HEK293 (cell line): ENCODE measurements around the gene CACNG6.

Source experiments
- CTCF ChIA-PET: fragments of 350-600 bp; formaldehyde crosslinking; extraction: SDS; loops from one replicate; lab custom pipeline; 2021; ENCODE audit warnings: antibody characterized with exemption; lab: Yijun Ruan, JAX
- POLR2A ChIA-PET: fragments of 300-600 bp; formaldehyde crosslinking; extraction: SDS; loops from one replicate; lab custom pipeline; 2020; ENCODE audit warnings: antibody characterized with exemption, inconsistent platforms; lab: Yijun Ruan, JAX
- H3K27ac ChIP-seq: fragments of 200-500 bp; sonication (Bioruptor generic); 2 replicates; pipeline ENCODE4 v1.5.1; 2014; ENCODE audit warnings: low read depth, low read length, control low read depth, inconsistent platforms; ENCODE audit errors: extremely low read depth
- H3K36me3 ChIP-seq, 2 experiments: fragments of 200-500 bp in 1 of 2; sonication (Bioruptor generic) in 1 of 2; 1 replicate in 1 of 2; 2 replicates in 1 of 2; pipeline ENCODE4 v1.5.1; 2014 to 2017; ENCODE audit warnings: inconsistent platforms in 2 of 2, low read length in 2 of 2; ENCODE audit not compliant: control insufficient read depth in 2 of 2, insufficient read depth in 1 of 2
- H3K4me1 ChIP-seq: fragments of 200-500 bp; sonication (Bioruptor generic); 2 replicates; pipeline ENCODE4 v1.5.1; 2014; ENCODE audit warnings: mild to moderate bottlenecking, low read length, inconsistent platforms; ENCODE audit not compliant: control insufficient read depth, insufficient read depth
- H3K4me3 ChIP-seq: 2 replicates; pipeline ENCODE4 v1.5.1; 2011; ENCODE audit warnings: low read depth, mild to moderate bottlenecking, control low read depth, low read length, moderate library complexity
- H3K9me3 ChIP-seq: fragments of 200-500 bp; sonication (Bioruptor generic); 2 replicates; pipeline ENCODE4 v1.5.1; 2014; ENCODE audit warnings: low read depth, low read length, inconsistent platforms; ENCODE audit not compliant: control insufficient read depth, insufficient read depth
- EGR2 ChIP-seq: fragments of 450-650 bp; formaldehyde crosslinking; IDR thresholded peaks from 2 replicates; pipeline ENCODE4 v1.5.1; 2016; ENCODE audit warnings: low read depth, missing biosample characterization, missing genetic modification characterization
- HOXA7 ChIP-seq: sonication (generic); formaldehyde crosslinking; IDR thresholded peaks from 2 replicates; pipeline ENCODE4 v1.8.1; 2022; ENCODE audit warnings: missing genetic modification reagents, borderline replicate concordance
- TSHZ1 ChIP-seq: fragments of 450-650 bp; formaldehyde crosslinking; IDR thresholded peaks from 2 replicates; pipeline ENCODE4 v1.5.1; 2016; ENCODE audit warnings: missing biosample characterization, missing genetic modification characterization, borderline replicate concordance
- ZBTB17 ChIP-seq: fragments of 450-650 bp; formaldehyde crosslinking; IDR thresholded peaks from 2 replicates; pipeline ENCODE4 v1.5.1; 2016; ENCODE audit warnings: missing biosample characterization, missing genetic modification characterization
- ZBTB49 ChIP-seq: fragments of 450-650 bp; formaldehyde crosslinking; IDR thresholded peaks from 2 replicates; pipeline ENCODE4 v1.5.1; 2016; ENCODE audit warnings: missing biosample characterization, missing genetic modification characterization, low read depth
- ZFP41 ChIP-seq: fragments of 450-650 bp; formaldehyde crosslinking; IDR thresholded peaks from 2 replicates; pipeline ENCODE4 v1.5.1; 2016; ENCODE audit warnings: missing biosample characterization, missing genetic modification characterization, borderline replicate concordance
- ZFP69B ChIP-seq: fragments of 450-650 bp; formaldehyde crosslinking; IDR thresholded peaks from 2 replicates; pipeline ENCODE4 v1.5.1; 2016; ENCODE audit warnings: missing biosample characterization, missing genetic modification characterization
- ZIC2 ChIP-seq: fragments of 450-650 bp; formaldehyde crosslinking; IDR thresholded peaks from 2 replicates; pipeline ENCODE4 v1.5.1; 2016; ENCODE audit warnings: missing biosample characterization, missing genetic modification characterization
- ZNF114 ChIP-seq: fragments of 450-650 bp; formaldehyde crosslinking; IDR thresholded peaks from 2 replicates; pipeline ENCODE4 v1.5.0; 2017; ENCODE audit warnings: missing biosample characterization, missing genetic modification characterization
- ZNF121 ChIP-seq: fragments of 450-650 bp; formaldehyde crosslinking; IDR thresholded peaks from 2 replicates; pipeline ENCODE4 v1.5.1; 2016; ENCODE audit warnings: missing biosample characterization, missing genetic modification characterization
- ZNF174 ChIP-seq: fragments of 450-650 bp; formaldehyde crosslinking; IDR thresholded peaks from 2 replicates; pipeline ENCODE4 v1.5.0; 2017; ENCODE audit warnings: missing biosample characterization, mild to moderate bottlenecking, missing genetic modification characterization
- ZNF221 ChIP-seq: fragments of 450-650 bp; formaldehyde crosslinking; IDR thresholded peaks from 2 replicates; pipeline ENCODE4 v1.5.1; 2017; ENCODE audit warnings: missing biosample characterization, missing genetic modification characterization, borderline replicate concordance
- ZNF335 ChIP-seq: fragments of 450-650 bp; formaldehyde crosslinking; conservative IDR thresholded peaks from 2 replicates; pipeline ENCODE4 v1.5.1; 2016; ENCODE audit warnings: missing biosample characterization, missing genetic modification characterization
- ZNF544 ChIP-seq: fragments of 450-650 bp; formaldehyde crosslinking; IDR thresholded peaks from 2 replicates; pipeline ENCODE4 v1.5.0; 2017; ENCODE audit warnings: missing biosample characterization, missing genetic modification characterization
- ZNF555 ChIP-seq: fragments of 450-650 bp; formaldehyde crosslinking; conservative IDR thresholded peaks from 2 replicates; pipeline ENCODE4 v1.5.1; 2017; ENCODE audit warnings: missing biosample characterization, mild to moderate bottlenecking, missing genetic modification characterization, inconsistent platforms
- ZNF596 ChIP-seq: fragments of 450-650 bp; IDR thresholded peaks from 2 replicates; pipeline ENCODE4 v1.5.0; 2018; ENCODE audit warnings: missing biosample characterization, mild to moderate bottlenecking, missing genetic modification characterization, moderate library complexity
- ZNF660 ChIP-seq: fragments of 450-650 bp; IDR thresholded peaks from 2 replicates; pipeline ENCODE4 v1.5.1; 2018; ENCODE audit warnings: missing biosample characterization, mild to moderate bottlenecking, missing genetic modification characterization
- ZNF664 ChIP-seq: fragments of 450-650 bp; formaldehyde crosslinking; IDR thresholded peaks from 2 replicates; pipeline ENCODE4 v1.5.1; 2016; ENCODE audit warnings: missing biosample characterization, missing genetic modification characterization
- ZNF701 ChIP-seq: fragments of 450-650 bp; formaldehyde crosslinking; IDR thresholded peaks from 2 replicates; pipeline ENCODE4 v1.5.1; 2016; ENCODE audit warnings: missing biosample characterization, missing genetic modification characterization
- ZXDB ChIP-seq: fragments of 450-650 bp; formaldehyde crosslinking; IDR thresholded peaks from 2 replicates; pipeline ENCODE4 v1.5.1; 2016; ENCODE audit warnings: missing biosample characterization, missing genetic modification characterization
- TF ChIP-seq, protein P1 (sequence below): fragments of 450-650 bp; formaldehyde crosslinking; IDR thresholded peaks from 2 replicates; pipeline ENCODE4 v1.5.1; 2016; ENCODE audit warnings: missing biosample characterization, missing genetic modification characterization, low read depth
- TF ChIP-seq, protein P2 (sequence below): fragments of 450-650 bp; formaldehyde crosslinking; IDR thresholded peaks from 2 replicates; pipeline ENCODE4; 2016; ENCODE audit warnings: missing biosample characterization, missing genetic modification characterization

The CACNG6 gene

DNA sequence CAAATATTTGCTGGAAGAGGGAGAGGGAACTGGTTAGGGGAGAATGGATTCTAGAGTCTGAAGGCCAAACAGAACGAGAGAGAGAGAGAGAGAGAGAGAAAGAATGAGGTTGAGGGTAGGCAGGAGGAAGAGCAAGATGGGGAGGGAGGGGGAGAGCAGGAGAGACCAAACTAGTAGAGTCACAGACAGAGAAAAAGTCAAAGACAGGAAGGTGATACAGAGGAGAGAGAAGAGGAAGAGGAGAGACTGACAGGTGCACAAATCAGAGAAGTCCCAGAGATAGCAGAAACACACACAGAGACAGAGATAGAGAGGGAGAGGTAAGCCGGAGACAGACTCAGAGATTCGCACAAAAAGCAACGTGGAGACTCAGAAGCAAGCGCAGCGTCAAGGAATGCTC, 5.6 kb upstream of the CACNG6 start:
- no peaks in the 10 kb centered on the region for H3K9me3 ChIP-seq
- POLR2A ChIA-PET: no interaction called here
- 0 out of 2 replicates have a peak, but pooled peaks cover 3% of the 10 kb centered on the region for H3K4me1 ChIP-seq
- TF ChIP-seq ZNF555 (no peak), TSHZ1 (tag by site-specific recombination) (no peak), ZNF114 (tag by site-specific recombination) (no peak), ZXDB (tag by site-specific recombination) (no peak), EGR2 (no peak), ZIC2 (no peak), ZBTB17 (tag by site-specific recombination) (peak; percentile 55; the same call in 1 of the 2 replicates), HOXA7 (CRISPR knock-in tag) (no peak), ZFP69B (tag by site-specific recombination) (no peak), ZNF335 (no peak), ZNF596 (peak; percentile 85), ZBTB49 (tag by site-specific recombination) (no peak)
- TF ChIP-seq, protein P1, sequence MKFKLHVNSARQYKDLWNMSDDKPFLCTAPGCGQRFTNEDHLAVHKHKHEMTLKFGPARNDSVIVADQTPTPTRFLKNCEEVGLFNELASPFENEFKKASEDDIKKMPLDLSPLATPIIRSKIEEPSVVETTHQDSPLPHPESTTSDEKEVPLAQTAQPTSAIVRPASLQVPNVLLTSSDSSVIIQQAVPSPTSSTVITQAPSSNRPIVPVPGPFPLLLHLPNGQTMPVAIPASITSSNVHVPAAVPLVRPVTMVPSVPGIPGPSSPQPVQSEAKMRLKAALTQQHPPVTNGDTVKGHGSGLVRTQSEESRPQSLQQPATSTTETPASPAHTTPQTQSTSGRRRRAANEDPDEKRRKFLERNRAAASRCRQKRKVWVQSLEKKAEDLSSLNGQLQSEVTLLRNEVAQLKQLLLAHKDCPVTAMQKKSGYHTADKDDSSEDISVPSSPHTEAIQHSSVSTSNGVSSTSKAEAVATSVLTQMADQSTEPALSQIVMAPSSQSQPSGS (tag by site-specific recombination): no peak
- TF ChIP-seq, protein P2, sequence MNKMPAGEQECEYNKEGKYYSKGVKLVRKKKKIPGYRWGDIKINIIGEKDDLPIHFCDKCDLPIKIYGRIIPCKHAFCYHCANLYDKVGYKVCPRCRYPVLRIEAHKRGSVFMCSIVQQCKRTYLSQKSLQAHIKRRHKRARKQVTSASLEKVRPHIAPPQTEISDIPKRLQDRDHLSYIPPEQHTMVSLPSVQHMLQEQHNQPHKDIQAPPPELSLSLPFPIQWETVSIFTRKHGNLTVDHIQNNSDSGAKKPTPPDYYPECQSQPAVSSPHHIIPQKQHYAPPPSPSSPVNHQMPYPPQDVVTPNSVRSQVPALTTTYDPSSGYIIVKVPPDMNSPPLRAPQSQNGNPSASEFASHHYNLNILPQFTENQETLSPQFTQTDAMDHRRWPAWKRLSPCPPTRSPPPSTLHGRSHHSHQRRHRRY (tag by site-specific recombination): no peak
- TF ChIP-seq, all 188 proteins: peak for 2
- Histone ChIP-seq H3K27ac (no peak overlapping the region), H3K4me3 (no peak overlapping the region), H3K36me3 (no peaks in the 10 kb centered on the region)
- CTCF ChIA-PET: no interaction called here

DNA sequence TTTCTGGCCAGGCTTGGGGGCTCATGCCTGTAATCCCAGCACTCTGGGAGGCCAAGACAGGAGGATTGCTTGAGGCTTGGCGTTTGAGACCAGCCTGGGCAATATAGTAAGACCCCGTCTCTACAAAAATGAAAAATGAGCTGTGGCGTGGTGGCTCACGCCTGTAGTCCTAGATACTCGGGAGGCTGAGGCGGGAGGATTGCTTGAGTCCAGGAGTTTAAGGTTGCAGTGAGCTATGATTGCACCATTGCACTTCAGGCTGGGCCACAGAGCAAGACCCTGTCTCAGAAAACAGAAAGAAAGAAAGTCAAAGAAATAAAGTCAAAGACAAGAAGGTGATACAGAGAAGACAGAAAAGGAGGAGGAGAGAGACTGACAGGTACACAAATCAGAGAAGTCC, 2.5 kb upstream of the CACNG6 start:
- Histone ChIP-seq H3K27ac (no peak overlapping the region), H3K4me3 (no peak overlapping the region), H3K4me1 (no peaks in the 10 kb centered on the region), H3K9me3 (no peaks in the 10 kb centered on the region), H3K36me3 (no peaks in the 10 kb centered on the region)
- POLR2A ChIA-PET: interaction anchor here (1.4 kb wide), 1 partner anchor 9 kb away, joined by 6 read pairs; no protein-coding TSS in a partner anchor
- CTCF ChIA-PET: interaction anchor here (0.6 to 1.3 kb wide), 5 partner anchors 15 to 196 kb away, joined by 3 to 4 read pairs (median 3); no protein-coding TSS in a partner anchor
- TF ChIP-seq ZNF121: peak; percentile 94
- TF ChIP-seq ZNF664 (tag by site-specific recombination): no peak
- no peak for TF ChIP-seq ZNF701
- TF ChIP-seq ZNF660 (tag by site-specific recombination): no peak
- no peak for TF ChIP-seq ZNF221 (tag by site-specific recombination)
- no peak for TF ChIP-seq ZNF544 (tag by site-specific recombination)
- TF ChIP-seq, protein P2 (tag by site-specific recombination): no peak
- TF ChIP-seq ZNF174 (tag by site-specific recombination): no peak
- TF ChIP-seq ZFP41 (tag by site-specific recombination): no peak
